SK-N-SH (cell line): Measurements from ENCODE around the gene MIPOL1. TPM values are rescaled to one million over a fixed set of nuclear protein-coding genes. Genes with fewer than 3 reads are reported as not detected.

ENCODE experiments used
- CTCF ChIA-PET: fragments of 300-600, 350-600 bp; formaldehyde crosslinking; extraction: SDS; loops from one replicate; lab custom pipeline; 2021; lab: Yijun Ruan, JAX
- POLR2A ChIA-PET: fragments of 350-600 bp; sonication (Branson Sonifier 250); formaldehyde crosslinking; extraction: SDS; loops from one replicate; lab custom pipeline; 2020; ENCODE audit warnings: antibody characterized with exemption, inconsistent platforms; lab: Yijun Ruan, JAX
- DNase-seq: peaks from one replicate; pipeline ENCODE4 v3.0.0; 2012
- H2AFZ ChIP-seq: fragments of 200-600 bp; sonication (generic); 2 replicates; pipeline ENCODE4 v1.8.1; 2016; ENCODE audit warnings: antibody characterized with exemption, mild to moderate bottlenecking, low read depth
- H3F3A ChIP-seq: fragments of 200-600 bp; sonication (generic); replicated peaks from 2 replicates; pipeline ENCODE3; 2016; ENCODE audit warnings: antibody characterized with exemption, mild to moderate bottlenecking; ENCODE audit not compliant: insufficient read depth
- H3K27ac ChIP-seq, 2 experiments: fragments of 200-500 bp in 1 of 2; fragments of 200-600 bp in 1 of 2; sonication (Bioruptor generic) in 1 of 2; sonication (generic), shearing (Covaris generic) in 1 of 2; 2 replicates each; pipeline versions ENCODE4 v1.5.1 to v1.6.1; 2014 to 2016; ENCODE audit warnings: low read depth in 2 of 2, inconsistent platforms in 1 of 2, low read length in 1 of 2, mild to moderate bottlenecking in 1 of 2, mixed read lengths in 1 of 2
- H3K27me3 ChIP-seq: fragments of 200-600 bp; sonication (generic), shearing (Covaris generic); 2 replicates; pipeline ENCODE4 v1.6.1; 2016; ENCODE audit warnings: mixed run types; ENCODE audit not compliant: insufficient read depth
- H3K36me3 ChIP-seq, 2 experiments: fragments of 200-500 bp in 1 of 2; fragments of 200-600 bp in 1 of 2; sonication (Bioruptor generic) in 1 of 2; sonication (generic) in 1 of 2; replicated peaks in 1 of 2; 2 replicates each; pipeline versions ENCODE3 to v1.5.1; 2014 to 2016; ENCODE audit warnings: low read length in 1 of 2, mild to moderate bottlenecking in 1 of 2; ENCODE audit not compliant: insufficient read depth in 2 of 2, control insufficient read depth in 1 of 2
- H3K4me1 ChIP-seq, 2 experiments: fragments of 200-500 bp in 1 of 2; fragments of 200-600 bp in 1 of 2; sonication (Bioruptor generic) in 1 of 2; sonication (generic), shearing (Covaris generic) in 1 of 2; 2 replicates each; pipeline versions ENCODE4 v1.5.1 to v1.6.1; 2014 to 2016; ENCODE audit warnings: low read depth in 1 of 2, low read length in 1 of 2, mixed run types in 1 of 2; ENCODE audit not compliant: insufficient read depth in 2 of 2, control insufficient read depth in 1 of 2
- H3K4me2 ChIP-seq: fragments of 200-600 bp; sonication (generic), shearing (Covaris generic); 2 replicates; pipeline ENCODE4 v1.6.1; 2017; ENCODE audit warnings: mixed run types
- H3K4me3 ChIP-seq, 2 experiments: fragments of 200-500 bp in 1 of 2; fragments of 200-600 bp in 1 of 2; sonication (Bioruptor generic) in 1 of 2; sonication (generic), shearing (Covaris generic) in 1 of 2; 2 replicates each; pipeline versions ENCODE4 v1.5.1 to v1.8.1; 2014 to 2016; ENCODE audit warnings: low read depth in 2 of 2, inconsistent platforms in 1 of 2, low read length in 1 of 2, mild to moderate bottlenecking in 1 of 2, mixed read lengths in 1 of 2, moderate library complexity in 1 of 2
- H3K79me2 ChIP-seq: fragments of 200-600 bp; sonication (generic); 2 replicates; pipeline ENCODE4 v1.8.1; 2017; ENCODE audit warnings: mild to moderate bottlenecking; ENCODE audit not compliant: insufficient read depth
- H3K9ac ChIP-seq: fragments of 200-600 bp; sonication (generic); 2 replicates; pipeline ENCODE4 v1.6.1; 2017; ENCODE audit warnings: mixed run types
- H3K9me2 ChIP-seq: fragments of 200-600 bp; sonication (generic); 2 replicates; pipeline ENCODE4 v1.6.1; 2017; ENCODE audit warnings: mixed run types
- H3K9me3 ChIP-seq: fragments of 200-600 bp; sonication (generic); 2 replicates; pipeline ENCODE4 v1.6.1; 2017; ENCODE audit warnings: mixed run types, mild to moderate bottlenecking, moderate library complexity
- H4K20me1 ChIP-seq: fragments of 200-600 bp; sonication (generic); 2 replicates; pipeline ENCODE4 v1.6.1; 2017; ENCODE audit warnings: mild to moderate bottlenecking, mixed run types; ENCODE audit not compliant: insufficient read depth
- CHD2 ChIP-seq: fragments of 150-350 bp; IDR thresholded peaks from 2 replicates; pipeline ENCODE4 v1.6.1; 2018; ENCODE audit warnings: low read length; ENCODE audit not compliant: partially characterized antibody
- ELF1 ChIP-seq: IDR thresholded peaks from 2 replicates; pipeline ENCODE4 v1.4.0; 2012
- EZH2phosphoT487 ChIP-seq: fragments of 200-600 bp; sonication (generic); IDR thresholded peaks from 2 replicates; pipeline ENCODE4 v1.6.1; 2017; ENCODE audit warnings: low read depth, mixed run types, mild to moderate bottlenecking, antibody characterized with exemption, moderate library complexity, borderline replicate concordance
- GABPA ChIP-seq: IDR thresholded peaks from 2 replicates; pipeline ENCODE4 v1.4.0; 2012; ENCODE audit warnings: low read depth, mild to moderate bottlenecking
- JUND ChIP-seq: IDR thresholded peaks from 2 replicates; pipeline ENCODE4 v1.4.0; 2012
- MAX ChIP-seq: IDR thresholded peaks from 2 replicates; pipeline ENCODE4 v1.4.0; 2012; ENCODE audit warnings: low read depth
- MEF2A ChIP-seq: IDR thresholded peaks from 2 replicates; pipeline ENCODE4 v1.4.0; 2012; ENCODE audit warnings: low read depth, borderline replicate concordance
- MXI1 ChIP-seq: IDR thresholded peaks from 2 replicates; pipeline ENCODE4 v1.6.1; 2012; ENCODE audit warnings: mild to moderate bottlenecking, low read depth, low read length, improper control_type of control experiment
- NFIC ChIP-seq: IDR thresholded peaks from 2 replicates; pipeline ENCODE4 v1.4.0; 2012; ENCODE audit warnings: borderline replicate concordance
- PBX3 ChIP-seq: IDR thresholded peaks from 2 replicates; pipeline ENCODE4; 2012
- RAD21 ChIP-seq: IDR thresholded peaks from 2 replicates; pipeline ENCODE4 v1.6.1; 2012; ENCODE audit warnings: mild to moderate bottlenecking, low read length
- RFX5 ChIP-seq: IDR thresholded peaks from 2 replicates; pipeline ENCODE4 v1.6.1; 2012; ENCODE audit warnings: mild to moderate bottlenecking, improper control_type of control experiment, low read length
- SIN3A ChIP-seq: IDR thresholded peaks from 2 replicates; pipeline ENCODE4 v1.6.1; 2012; ENCODE audit warnings: low read depth, mild to moderate bottlenecking, low read length, moderate library complexity, borderline replicate concordance
- TAF1 ChIP-seq: IDR thresholded peaks from 2 replicates; pipeline ENCODE4 v1.6.1; 2012; ENCODE audit warnings: low read depth, mild to moderate bottlenecking, low read length, moderate library complexity, borderline replicate concordance
- TCF12 ChIP-seq: IDR thresholded peaks from 2 replicates; pipeline ENCODE4 v1.4.0; 2012
- USF1 ChIP-seq: IDR thresholded peaks from 2 replicates; pipeline ENCODE4 v1.4.0; 2012; ENCODE audit warnings: low read depth, borderline replicate concordance
- ZBTB33 ChIP-seq: IDR thresholded peaks from 2 replicates; pipeline ENCODE4 v1.4.0; 2012; ENCODE audit warnings: low read depth, borderline replicate concordance
- whole genome bisulfite sequencing: methylation state at CpG from one replicate; pipeline ENCODE4 v1.1.6; 2017; ENCODE audit warnings: low lambda C conversion rate; 5-methylcytosine and 5-hydroxymethylcytosine counted together
- polyA plus RNA-seq, 3 experiments: library from polyadenylated mRNA; depleted of rRNA; stranded (reverse); fragments of >200 nt; gene quantifications; 2 replicates each; pipeline ENCODE4 v1.2.3, GENCODE V29; 2012
- TF ChIP-seq, protein P1 (sequence below): IDR thresholded peaks from 2 replicates; pipeline ENCODE4 v1.6.1; 2012; ENCODE audit warnings: mild to moderate bottlenecking, low read depth, low read length, moderate library complexity

Gene MIPOL1
- polyA plus RNA-seq, 1 of the 3 experiments (the other 2 are of a cell fraction) = 0.23 TPM

GRCh38 chr14:37329189-37330001, 131.7 kb downstream of the MIPOL1 start:
- no peaks in the 10 kb centered on the region for H3K4me1 ChIP-seq
- no peak for DNase-seq
- no peak overlapping the region for H3K9ac ChIP-seq
- H2AFZ ChIP-seq = no peak overlapping the region
- no peak overlapping the region for H3K4me3 ChIP-seq
- H3K36me3 ChIP-seq = no peaks in the 10 kb centered on the region
- no peaks in the 10 kb centered on the region for H3F3A ChIP-seq
- TF ChIP-seq ELF1 = no peak
- TF ChIP-seq TAF1 = no peak
- TF ChIP-seq, protein P1, sequence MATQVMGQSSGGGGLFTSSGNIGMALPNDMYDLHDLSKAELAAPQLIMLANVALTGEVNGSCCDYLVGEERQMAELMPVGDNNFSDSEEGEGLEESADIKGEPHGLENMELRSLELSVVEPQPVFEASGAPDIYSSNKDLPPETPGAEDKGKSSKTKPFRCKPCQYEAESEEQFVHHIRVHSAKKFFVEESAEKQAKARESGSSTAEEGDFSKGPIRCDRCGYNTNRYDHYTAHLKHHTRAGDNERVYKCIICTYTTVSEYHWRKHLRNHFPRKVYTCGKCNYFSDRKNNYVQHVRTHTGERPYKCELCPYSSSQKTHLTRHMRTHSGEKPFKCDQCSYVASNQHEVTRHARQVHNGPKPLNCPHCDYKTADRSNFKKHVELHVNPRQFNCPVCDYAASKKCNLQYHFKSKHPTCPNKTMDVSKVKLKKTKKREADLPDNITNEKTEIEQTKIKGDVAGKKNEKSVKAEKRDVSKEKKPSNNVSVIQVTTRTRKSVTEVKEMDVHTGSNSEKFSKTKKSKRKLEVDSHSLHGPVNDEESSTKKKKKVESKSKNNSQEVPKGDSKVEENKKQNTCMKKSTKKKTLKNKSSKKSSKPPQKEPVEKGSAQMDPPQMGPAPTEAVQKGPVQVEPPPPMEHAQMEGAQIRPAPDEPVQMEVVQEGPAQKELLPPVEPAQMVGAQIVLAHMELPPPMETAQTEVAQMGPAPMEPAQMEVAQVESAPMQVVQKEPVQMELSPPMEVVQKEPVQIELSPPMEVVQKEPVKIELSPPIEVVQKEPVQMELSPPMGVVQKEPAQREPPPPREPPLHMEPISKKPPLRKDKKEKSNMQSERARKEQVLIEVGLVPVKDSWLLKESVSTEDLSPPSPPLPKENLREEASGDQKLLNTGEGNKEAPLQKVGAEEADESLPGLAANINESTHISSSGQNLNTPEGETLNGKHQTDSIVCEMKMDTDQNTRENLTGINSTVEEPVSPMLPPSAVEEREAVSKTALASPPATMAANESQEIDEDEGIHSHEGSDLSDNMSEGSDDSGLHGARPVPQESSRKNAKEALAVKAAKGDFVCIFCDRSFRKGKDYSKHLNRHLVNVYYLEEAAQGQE = no peak
- no peak for TF ChIP-seq ZBTB33
- no peak for TF ChIP-seq GABPA
- TF ChIP-seq MXI1 = no peak
- TF ChIP-seq RAD21 = no peak
- no peak for TF ChIP-seq NFIC
- TF ChIP-seq USF1 = no peak
- TF ChIP-seq MAX = no peak
- no peak for TF ChIP-seq SIN3A
- no peak for TF ChIP-seq PBX3
- no peak for TF ChIP-seq CHD2
- no peak for TF ChIP-seq JUND
- TF ChIP-seq RFX5 = no peak
- TF ChIP-seq EZH2phosphoT487 = no peak
- TF ChIP-seq MEF2A = no peak
- TF ChIP-seq TCF12 = no peak
- H3K79me2 ChIP-seq = no peaks in the 10 kb centered on the region
- no peaks in the 10 kb centered on the region for H3K27me3 ChIP-seq
- WGBS = 0% methylated on average over 2 of the region's 2 CpGs
- H3K9me3 ChIP-seq = no peaks in the 10 kb centered on the region
- POLR2A ChIA-PET = no interaction called here
- H3K4me2 ChIP-seq = no peak overlapping the region
- H4K20me1 ChIP-seq = no peaks in the 10 kb centered on the region
- CTCF ChIA-PET = no interaction called here
- H3K27ac ChIP-seq = no peak overlapping the region
- no peaks in the 10 kb centered on the region for H3K9me2 ChIP-seq
